Osteocyte (in vitro differentiated cells): ENCODE data around the gene FAM3A. TPM values are rescaled to one million over a fixed set of nuclear protein-coding genes. Genes with fewer than 3 reads are reported as not detected.
"Not testable (repeated sequence)": the region's sequence is repeated elsewhere in the genome, so short reads cannot be mapped to it uniquely, and the experiment has no call there.

ENCODE experiments used
- DNase-seq: peaks from one replicate; pipeline ENCODE4 v3.0.0; 2021; ENCODE audit warnings: mixed read lengths; ENCODE audit not compliant: unreplicated experiment; ENCODE audit errors: extremely low spot score
- H3K27ac Mint-ChIP-seq: one replicate; pipeline ENCODE4 v1.8.0; 2021; ENCODE audit warnings: mild to moderate bottlenecking, mixed read lengths; ENCODE audit not compliant: unreplicated experiment
- H3K27me3 Mint-ChIP-seq: one replicate; pipeline ENCODE4 v1.8.0; 2021; ENCODE audit warnings: mixed read lengths; ENCODE audit not compliant: unreplicated experiment
- H3K36me3 Mint-ChIP-seq: one replicate; pipeline ENCODE4 v1.8.0; 2021; ENCODE audit warnings: mixed read lengths; ENCODE audit not compliant: unreplicated experiment
- H3K4me1 Mint-ChIP-seq: one replicate; pipeline ENCODE4 v1.8.0; 2021; ENCODE audit warnings: mixed read lengths; ENCODE audit not compliant: unreplicated experiment
- H3K4me3 Mint-ChIP-seq: one replicate; pipeline ENCODE4 v1.8.0; 2021; ENCODE audit warnings: mild to moderate bottlenecking, moderate library complexity, mixed read lengths; ENCODE audit not compliant: unreplicated experiment
- H3K9me3 Mint-ChIP-seq: one replicate; pipeline ENCODE4 v1.8.0; 2021; ENCODE audit warnings: mixed read lengths; ENCODE audit not compliant: unreplicated experiment
- total RNA-seq: library from RNA; stranded (reverse); gene quantifications from 2 replicates; pipeline ENCODE4 v1.2.1, GENCODE V29; 2021
- TF ChIP-seq, protein P1 (sequence below): fragments of 200-600 bp; sonication (generic); IDR thresholded peaks from 2 replicates; pipeline ENCODE4 v1.5.0; 2021; ENCODE audit warnings: antibody characterized with exemption, mild to moderate bottlenecking, moderate library complexity

FAM3A gene
- total RNA-seq, 1 donor from 2014 or later = 40.4 TPM

DNA sequence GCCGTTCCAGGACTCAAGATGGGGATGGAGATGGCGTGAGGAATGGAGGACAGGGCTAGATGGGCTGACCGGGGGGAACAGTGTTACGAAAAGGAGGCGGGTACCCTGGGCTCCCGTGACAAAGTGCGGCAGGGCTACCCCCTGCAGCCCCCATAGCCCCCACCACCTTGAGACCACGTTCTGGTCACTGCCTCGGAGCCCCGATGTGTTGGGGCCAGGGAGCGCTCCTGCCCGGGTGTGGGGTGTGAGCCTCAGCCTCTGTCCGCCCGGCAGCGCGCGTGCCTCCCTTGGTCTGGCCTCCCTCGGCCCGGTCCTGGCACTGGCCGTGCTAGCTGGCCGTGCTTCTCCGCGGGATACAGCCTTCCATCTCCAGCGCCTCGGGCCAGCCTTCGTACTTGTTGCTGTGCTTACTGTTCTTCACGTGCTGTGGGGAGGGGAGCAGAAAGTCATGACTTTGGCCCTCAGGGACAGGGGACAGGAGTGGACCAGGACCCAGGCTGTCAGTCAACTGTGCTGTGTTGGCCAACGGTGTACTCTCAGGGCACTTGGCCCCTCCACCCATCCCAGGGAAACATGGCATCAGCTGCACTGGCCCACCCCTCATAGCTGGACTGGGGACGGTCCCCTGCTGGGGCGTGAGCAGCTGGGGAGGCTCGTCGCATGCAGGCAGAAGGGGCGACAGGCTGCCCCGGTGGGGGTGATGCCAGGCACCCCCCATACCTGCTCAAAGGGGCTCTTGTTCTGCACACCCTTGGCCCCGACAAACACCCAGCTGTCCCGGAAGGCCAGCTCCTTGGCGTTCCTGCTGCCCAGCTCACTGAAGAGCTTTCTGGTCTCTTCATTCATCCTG, 9.3 kb downstream of the FAM3A start:
- peaks cover 11% of the 10 kb centered on the region for H3K36me3 Mint-ChIP-seq
- no peaks in the 10 kb centered on the region for H3K9me3 Mint-ChIP-seq
- no peaks in the 10 kb centered on the region for H3K27me3 Mint-ChIP-seq
- TF ChIP-seq, protein P1, sequence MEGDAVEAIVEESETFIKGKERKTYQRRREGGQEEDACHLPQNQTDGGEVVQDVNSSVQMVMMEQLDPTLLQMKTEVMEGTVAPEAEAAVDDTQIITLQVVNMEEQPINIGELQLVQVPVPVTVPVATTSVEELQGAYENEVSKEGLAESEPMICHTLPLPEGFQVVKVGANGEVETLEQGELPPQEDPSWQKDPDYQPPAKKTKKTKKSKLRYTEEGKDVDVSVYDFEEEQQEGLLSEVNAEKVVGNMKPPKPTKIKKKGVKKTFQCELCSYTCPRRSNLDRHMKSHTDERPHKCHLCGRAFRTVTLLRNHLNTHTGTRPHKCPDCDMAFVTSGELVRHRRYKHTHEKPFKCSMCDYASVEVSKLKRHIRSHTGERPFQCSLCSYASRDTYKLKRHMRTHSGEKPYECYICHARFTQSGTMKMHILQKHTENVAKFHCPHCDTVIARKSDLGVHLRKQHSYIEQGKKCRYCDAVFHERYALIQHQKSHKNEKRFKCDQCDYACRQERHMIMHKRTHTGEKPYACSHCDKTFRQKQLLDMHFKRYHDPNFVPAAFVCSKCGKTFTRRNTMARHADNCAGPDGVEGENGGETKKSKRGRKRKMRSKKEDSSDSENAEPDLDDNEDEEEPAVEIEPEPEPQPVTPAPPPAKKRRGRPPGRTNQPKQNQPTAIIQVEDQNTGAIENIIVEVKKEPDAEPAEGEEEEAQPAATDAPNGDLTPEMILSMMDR = no peak
- DNase-seq = no peak
- H3K4me3 Mint-ChIP-seq = no peak overlapping the region
- H3K27ac Mint-ChIP-seq = no peak overlapping the region
- peaks cover 3% of the 10 kb centered on the region for H3K4me1 Mint-ChIP-seq

DNA sequence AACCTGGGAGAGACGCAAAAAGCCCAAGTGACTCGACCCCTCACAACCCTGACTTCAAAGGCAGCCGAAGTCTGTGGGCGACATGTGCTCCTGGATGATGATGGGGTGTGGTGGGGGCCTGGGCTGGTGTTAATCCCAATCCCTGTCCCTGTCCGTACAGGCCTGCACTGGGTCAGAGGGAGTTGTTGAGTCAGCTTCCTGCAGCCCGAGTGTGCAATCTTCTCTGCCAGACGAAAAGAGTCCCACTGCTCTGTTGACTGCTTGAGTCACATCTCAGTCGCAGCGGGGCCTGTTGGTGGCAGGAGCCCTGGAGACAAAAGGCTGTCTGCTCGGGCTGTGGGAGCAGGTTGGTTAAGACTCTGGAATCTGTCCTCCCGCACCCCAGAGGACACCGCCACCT, 10.3 kb downstream of the FAM3A start:
- peaks cover 7% of the 10 kb centered on the region for H3K36me3 Mint-ChIP-seq
- no peaks in the 10 kb centered on the region for H3K9me3 Mint-ChIP-seq
- H3K27ac Mint-ChIP-seq = no peak overlapping the region
- no peak for DNase-seq
- no peak overlapping the region for H3K4me3 Mint-ChIP-seq
- H3K4me1 Mint-ChIP-seq = peaks cover 3% of the 10 kb centered on the region
- no peaks in the 10 kb centered on the region for H3K27me3 Mint-ChIP-seq
- TF ChIP-seq, protein P1 = no peak

DNA sequence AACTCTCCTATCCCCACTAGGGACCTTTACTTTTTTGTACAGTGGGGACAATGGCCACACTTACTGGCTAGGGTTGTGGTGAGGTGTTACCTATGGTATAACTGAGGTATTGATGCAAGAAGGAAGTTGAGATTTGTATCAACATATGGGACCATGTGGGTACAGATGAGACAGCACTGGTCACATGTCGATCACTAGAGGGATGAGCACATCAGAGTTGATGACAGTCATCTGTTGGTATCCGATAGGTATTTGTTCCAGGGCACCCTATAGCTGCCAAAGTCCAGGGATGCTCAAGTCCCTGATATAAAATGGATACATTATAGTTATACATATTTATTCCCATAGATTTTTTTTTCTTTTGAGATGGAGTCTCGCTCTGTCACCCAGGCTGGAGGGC, 13.0 kb downstream of the FAM3A start:
- TF ChIP-seq, protein P1 = no peak
- Mint-ChIP-seq H3K27me3 (no peaks in the 10 kb centered on the region), H3K4me1 (peaks cover 3% of the 10 kb centered on the region), H3K36me3 (no peaks in the 10 kb centered on the region), H3K4me3 (no peak overlapping the region), H3K9me3 (no peaks in the 10 kb centered on the region), H3K27ac (no peak overlapping the region)
- no peak for DNase-seq

DNA sequence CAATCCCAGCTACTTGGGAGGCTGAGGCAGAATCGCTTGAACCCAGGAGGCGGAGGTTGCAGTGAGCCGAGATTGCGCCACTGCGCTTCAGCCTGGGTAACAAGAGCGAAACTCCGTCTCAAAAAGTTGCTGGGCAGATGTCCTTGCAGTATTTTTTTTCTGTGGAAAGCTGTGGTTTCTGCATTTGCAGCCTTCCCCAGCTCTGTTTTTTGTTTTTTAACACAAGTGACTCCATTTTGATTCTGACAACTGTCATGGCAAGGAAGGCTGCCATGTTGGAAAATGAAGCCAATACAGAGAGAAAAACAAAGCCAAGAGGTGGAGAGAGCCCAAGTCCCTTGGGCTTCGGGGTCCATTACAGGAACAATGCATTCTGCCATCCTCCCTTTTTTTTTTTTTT, 13.9 kb downstream of the FAM3A start:
- Mint-ChIP-seq H3K9me3 (no peaks in the 10 kb centered on the region), H3K4me1 (peaks cover 3% of the 10 kb centered on the region), H3K4me3 (no peak overlapping the region), H3K27ac (no peak overlapping the region), H3K27me3 (no peaks in the 10 kb centered on the region), H3K36me3 (no peaks in the 10 kb centered on the region)
- DNase-seq = no peak
- TF ChIP-seq, protein P1 = no peak

DNA sequence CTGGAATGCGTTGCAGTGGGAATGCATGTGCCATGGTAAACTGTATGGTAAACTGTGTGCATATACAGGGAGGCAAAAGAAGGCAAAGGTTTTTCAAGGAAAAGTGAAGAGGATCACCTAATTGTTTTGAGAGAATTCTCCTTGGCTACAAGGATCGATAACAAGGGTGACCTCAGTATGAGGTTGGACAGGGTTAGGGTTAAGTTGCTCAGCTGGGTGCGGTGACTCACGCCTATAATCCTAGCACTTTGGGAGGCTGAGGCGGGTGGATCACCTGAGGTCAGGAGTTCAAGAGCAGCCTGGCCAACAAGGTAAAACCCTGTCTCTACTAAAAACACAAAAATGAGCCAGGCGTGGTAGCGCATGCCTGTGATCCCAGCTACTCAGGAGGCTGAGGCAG, 14.6 kb downstream of the FAM3A start:
- H3K27ac Mint-ChIP-seq, H3K4me1 Mint-ChIP-seq, H3K4me3 Mint-ChIP-seq, DNase-seq, H3K9me3 Mint-ChIP-seq, H3K36me3 Mint-ChIP-seq, H3K27me3 Mint-ChIP-seq: not testable (repeated sequence)

DNA sequence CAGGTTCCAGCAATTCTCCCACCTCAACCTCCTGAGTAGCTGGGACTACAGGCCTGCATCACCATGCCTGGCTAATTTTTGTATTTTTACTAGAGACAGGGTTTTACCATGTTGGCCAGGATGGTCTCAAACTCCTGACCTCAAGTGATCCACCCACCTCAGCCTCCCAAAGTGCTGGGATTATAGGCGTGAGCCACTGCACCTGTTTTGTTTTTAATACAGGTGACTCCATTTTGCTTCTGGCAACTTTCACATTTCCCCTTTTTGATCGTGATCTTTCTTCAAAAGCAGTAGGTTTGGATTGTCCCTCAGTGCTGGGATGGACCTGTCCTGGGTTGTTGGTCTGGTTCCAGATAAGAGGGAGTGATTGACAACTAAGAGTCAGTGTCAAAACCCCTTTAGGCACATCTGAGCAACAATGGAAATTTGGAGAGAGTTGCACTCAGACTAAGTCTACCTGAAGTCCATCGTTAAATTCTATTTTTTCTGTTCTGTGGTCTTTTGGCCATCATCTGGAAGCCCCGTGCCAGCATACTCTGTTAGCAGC, 19.4 kb downstream of the FAM3A start:
- H3K4me3 Mint-ChIP-seq, H3K27me3 Mint-ChIP-seq, H3K4me1 Mint-ChIP-seq, H3K36me3 Mint-ChIP-seq, DNase-seq, H3K9me3 Mint-ChIP-seq, H3K27ac Mint-ChIP-seq: not testable (repeated sequence)
